HuH-7.5 (cell line): ENCODE measurements around the gene NEK3.
"Not testable (repeated sequence)": the region's sequence is repeated elsewhere in the genome, so short reads cannot be mapped to it uniquely, and the experiment has no call there.

Source experiments
- DNase-seq: peaks from one replicate; pipeline ENCODE4 v3.0.0; 2011; ENCODE audit warnings: low spot score

Gene NEK3

DNA sequence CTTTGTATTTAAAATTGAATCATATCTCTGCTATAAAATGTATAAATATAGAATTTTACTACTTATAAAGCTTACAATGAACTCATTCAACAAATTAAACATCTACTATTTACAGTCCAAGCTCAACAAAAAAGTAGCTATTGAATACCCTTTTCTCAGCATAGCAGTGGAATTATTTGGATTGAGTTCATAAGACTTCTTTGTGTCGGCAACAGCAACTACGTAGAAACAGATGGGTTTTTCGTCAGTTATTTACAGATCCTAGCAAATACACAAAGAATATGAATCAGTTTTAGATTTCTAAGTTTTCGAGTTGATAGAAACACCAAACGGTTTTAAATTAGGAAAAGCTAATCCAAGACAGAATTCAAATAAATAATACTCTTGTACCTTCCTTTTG, 10.4 kb upstream of the NEK3 start:
- no peak for DNase-seq

DNA sequence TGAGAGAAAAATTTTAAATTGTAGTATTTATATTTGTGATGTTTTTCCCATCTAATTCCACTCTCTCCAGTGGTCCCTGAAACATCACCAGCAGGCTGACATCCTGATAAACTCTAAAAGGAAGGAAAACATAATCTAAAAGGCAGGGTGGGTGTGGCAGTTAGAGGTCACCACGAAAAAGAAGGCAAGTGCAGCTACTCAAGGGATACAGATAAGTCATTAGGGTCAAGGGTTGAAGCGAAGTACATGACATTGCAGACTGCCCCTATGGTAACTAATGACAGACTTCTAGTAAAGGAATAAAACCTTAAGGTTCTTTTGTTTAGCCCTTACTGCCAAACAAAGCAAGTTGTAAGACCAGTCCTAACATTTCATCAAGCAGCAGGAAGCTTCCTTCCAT, 6.0 kb upstream of the NEK3 start:
- DNase-seq: no peak

GRCh38 chr13:52164989-52165388, 5.6 kb upstream of the NEK3 start:
- no peak for DNase-seq

GRCh38 chr13:52163878-52164277, 4.5 kb upstream of the NEK3 start:
- DNase-seq: not testable (repeated sequence)

DNA sequence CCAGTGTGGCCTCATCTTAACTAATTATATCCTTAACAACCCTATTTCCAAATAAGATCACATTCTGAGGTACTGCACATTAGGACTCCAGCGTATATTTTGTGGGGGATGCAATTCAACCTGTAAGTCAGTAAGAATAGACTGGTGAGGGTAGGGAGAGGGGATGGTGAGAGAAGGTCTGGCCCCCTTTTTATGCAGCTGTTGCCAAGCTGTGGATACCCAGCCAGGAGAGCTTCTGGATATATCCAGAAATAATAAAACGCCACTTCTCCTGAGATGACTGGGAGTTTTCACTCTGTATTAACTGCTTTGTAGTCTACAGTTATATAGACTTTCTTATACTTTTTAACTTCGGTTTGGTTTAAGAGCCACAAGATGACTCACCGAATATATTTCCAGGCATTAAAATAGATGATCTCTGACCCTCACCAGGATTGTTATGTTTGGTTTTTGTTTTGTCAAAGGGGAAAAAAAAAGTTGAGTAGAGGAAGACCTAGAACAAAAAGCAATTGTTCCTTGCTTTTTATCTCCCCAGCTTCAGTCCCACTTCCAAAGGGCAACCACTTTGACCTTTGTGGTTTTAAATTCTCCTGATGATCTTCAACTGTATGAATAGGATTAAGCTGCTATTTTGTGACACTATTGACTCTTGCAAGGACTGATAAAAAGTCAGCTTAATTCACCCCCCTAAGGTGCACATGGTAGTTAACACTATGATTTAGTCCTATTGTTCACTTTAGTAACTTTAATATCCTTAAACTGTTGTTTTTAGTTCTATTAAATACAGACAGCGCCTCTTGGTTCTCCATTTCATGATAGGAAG, 3.1 kb upstream of the NEK3 start:
- DNase-seq: no peak

- DNase-seq: no peak
Measured at GRCh38 chr13:52161181-52161646, 1.8 kb upstream of the NEK3 start.

- no peak for DNase-seq
Measured at GRCh38 chr13:52160506-52160905, 1.1 kb upstream of the NEK3 start.

GRCh38 chr13:52160053-52160452, 656 bp upstream of the NEK3 start:
- DNase-seq: no peak

- no peak for DNase-seq
Measured at GRCh38 chr13:52158629-52159158, 703 bp downstream of the NEK3 start.

- DNase-seq: no peak
Measured at GRCh38 chr13:52156724-52157261, 2.6 kb downstream of the NEK3 start.

GRCh38 chr13:52155177-52155576, 4.2 kb downstream of the NEK3 start:
- no peak for DNase-seq

DNA sequence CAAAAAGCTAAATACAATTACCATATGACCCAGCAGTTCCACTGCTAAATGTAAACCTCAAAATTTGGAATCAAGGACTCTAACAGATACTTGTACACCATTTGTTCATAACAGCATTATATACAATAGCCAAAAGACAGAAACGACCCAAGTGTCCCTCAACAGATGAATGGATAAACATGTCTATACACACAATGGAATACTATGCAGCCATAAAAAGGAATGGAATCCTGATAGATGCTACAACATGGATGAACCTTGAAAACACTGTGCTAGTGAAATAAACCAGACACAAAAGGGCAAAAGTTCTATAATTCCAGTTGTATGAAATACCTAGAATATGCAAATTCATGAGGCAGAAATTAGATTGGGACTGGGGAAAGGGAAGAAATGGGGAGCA, 12.2 kb downstream of the NEK3 start:
- no peak for DNase-seq

- DNase-seq: no peak
Measured at GRCh38 chr13:52141299-52141698, 18.1 kb downstream of the NEK3 start.

GRCh38 chr13:52137489-52137888, 21.9 kb downstream of the NEK3 start:
- no peak for DNase-seq

GRCh38 chr13:52136763-52137162, 22.6 kb downstream of the NEK3 start:
- DNase-seq: no peak

GRCh38 chr13:52130641-52131040, 28.8 kb downstream of the NEK3 start:
- DNase-seq: no peak

DNA sequence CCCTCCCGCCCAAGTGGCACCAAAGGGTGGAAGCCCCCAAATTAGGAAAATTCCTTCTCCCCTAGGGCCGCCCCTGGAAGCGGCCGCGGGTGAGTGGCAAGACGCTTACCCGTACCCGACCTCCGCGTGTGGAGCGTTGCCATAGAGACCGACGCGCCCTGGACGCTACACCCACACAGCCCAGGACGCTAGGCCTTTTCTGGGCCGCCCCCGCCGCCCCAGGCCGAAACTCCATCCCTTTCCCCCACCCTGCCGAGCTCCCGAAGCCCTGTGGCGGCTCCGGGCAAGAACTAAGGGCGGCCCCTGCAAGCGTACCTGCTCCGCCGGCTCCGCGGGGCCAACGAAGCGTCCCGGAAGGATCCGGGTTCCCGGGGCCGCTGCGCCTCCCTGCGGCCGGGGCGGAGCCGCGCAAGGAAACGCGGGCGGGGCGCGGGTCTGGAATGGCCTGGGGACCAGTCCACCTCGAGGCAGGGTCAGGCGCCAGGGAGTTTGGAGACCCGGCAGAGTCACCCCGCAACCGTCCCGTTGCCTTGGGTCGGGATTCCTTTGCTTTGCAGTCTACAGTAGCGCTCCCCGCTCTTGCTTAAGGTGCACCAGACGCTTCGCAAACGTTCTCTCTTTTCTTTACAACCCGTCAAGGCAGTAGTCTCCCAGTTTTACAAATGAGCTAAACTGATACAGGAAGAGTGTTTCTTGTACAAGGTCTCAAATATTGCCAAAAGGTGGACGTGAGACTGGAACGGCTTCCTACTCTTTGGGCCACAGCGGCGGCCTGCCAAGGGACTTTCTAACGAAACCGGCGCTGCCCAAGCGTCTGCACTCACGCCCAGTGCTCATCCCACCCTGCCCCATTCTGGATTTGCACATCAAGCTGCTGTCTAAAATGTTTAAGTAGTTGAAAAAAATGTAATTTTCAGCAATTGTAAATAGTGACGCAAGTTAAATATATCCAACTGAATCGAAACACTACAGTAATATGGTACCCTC, 30.4 kb downstream of the NEK3 start, which contains the start of gene NEK5:
Gene NEK5 (minus strand): TSS at position 360 of the 987 bp plus-strand sequence. CDS start 1,591 bp downstream, outside the sequence.
- DNase-seq: peak; percentile 61

DNA sequence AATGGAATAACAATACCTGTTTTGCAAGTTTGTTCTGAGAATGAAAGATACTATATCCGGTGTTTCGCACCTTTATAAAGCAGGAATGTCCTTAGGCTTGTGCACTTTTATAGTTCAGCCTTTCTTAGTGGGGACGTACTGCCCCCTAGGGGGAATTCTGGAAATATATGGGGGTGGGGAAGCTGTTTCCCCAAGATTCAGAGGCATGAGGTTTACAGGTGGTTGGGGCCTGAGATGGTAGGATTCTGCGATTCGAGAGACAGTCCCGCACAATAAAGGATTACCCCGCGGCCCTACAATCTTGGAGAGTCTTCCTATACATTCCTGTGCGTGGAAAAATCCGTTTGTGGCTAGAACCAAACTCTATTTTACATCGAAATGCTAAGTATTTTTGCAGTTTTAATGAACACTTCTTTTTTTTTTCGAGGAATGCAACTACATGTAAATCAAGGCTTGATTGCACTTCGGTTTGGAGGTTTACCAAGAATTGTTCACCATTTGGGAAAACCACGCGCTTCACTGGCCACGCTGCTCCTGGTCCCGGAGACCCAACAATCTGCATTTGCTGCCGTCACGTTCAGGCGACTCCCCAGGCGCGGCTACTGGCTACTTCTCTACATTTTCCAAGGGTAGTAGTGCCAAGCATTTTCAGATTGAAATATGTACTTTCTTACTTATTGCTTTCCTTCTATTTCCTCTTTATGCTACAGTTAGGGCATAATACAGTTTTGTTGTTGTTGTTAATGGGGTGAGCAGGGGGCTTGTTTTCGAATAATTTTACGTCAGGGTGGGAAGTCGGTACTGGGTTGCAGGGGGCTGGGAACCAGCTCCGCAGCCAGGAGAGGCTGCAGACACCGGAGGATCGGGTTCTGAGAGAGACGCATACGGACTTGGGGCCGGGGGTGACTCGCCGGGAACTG, 31.4 kb downstream of the NEK3 start:
- DNase-seq: peak; percentile 66

- no peak for DNase-seq
Measured at GRCh38 chr13:52127378-52127777, 32.0 kb downstream of the NEK3 start.

GRCh38 chr13:52125547-52125946, 33.9 kb downstream of the NEK3 start:
- no peak for DNase-seq

- no peak for DNase-seq
Measured at GRCh38 chr13:52118595-52118994, 40.8 kb downstream of the NEK3 start.
